ENCODE measurements around the gene PIH1D2. TPM values are rescaled to one million over a fixed set of nuclear protein-coding genes. Genes with fewer than 3 reads are reported as not detected.

Gene PIH1D2
- total RNA-seq, 1 experiment from 2014 or later, result 2.7 TPM

DNA sequence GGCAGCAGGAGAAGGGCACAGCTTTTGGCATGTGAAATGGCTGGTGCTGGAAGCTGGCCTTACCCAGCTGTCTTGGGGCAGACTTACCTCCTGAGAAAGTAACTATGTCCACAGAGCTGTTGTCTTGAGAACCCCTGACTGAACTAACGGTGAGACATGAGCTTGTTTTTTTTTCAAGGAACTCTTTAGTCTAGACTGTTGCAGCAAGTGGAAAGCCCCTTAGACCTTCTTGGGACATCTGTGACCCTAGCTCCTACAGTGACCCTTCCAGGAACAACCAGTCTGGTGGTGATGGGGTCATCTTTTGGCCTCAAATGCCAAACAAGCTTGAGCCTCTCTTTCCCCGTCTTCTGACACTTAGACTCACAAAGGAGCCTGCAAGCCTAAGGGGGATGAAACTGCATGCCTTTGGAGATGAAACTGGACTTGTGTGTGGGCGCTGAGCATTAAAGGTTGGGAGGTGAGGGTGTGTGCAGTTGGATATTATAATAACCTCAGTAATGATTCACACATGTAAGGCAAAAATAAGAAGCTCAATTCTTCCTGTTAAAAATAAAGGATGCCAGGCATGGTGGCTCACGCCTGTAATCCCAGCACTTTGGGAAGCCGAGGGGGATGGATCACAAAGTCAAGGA, 48.3 kb upstream of the PIH1D2 start:
- Histone ChIP-seq H3K4me1 (no peaks in the 10 kb centered on the region), H3K9me3 (no peaks in the 10 kb centered on the region), H3K4me3 (ENCODE audit: low read depth, low read length) (no peak overlapping the region), H3K36me3 (ENCODE audit: control insufficient read depth, insufficient read depth, low read length) (no peaks in the 10 kb centered on the region), H3K27me3 (replicated peaks; ENCODE audit: control insufficient read depth, insufficient read depth, low read length) (no peaks in the 10 kb centered on the region)
- no peaks in the 10 kb centered on the region for H3K9me3 Mint-ChIP-seq (ENCODE audit: unreplicated experiment)
- no peak overlapping the region for H3K27ac Mint-ChIP-seq (ENCODE audit: unreplicated experiment)
- intact Hi-C loops (cut with micrococcal nuclease; ENCODE audit: unreplicated experiment), result no loop called here
- CTCF ChIA-PET, result no interaction called here
- peaks cover 1% of the 10 kb centered on the region for H3K36me3 Mint-ChIP-seq (ENCODE audit: insufficient read depth, unreplicated experiment)
- no peaks in the 10 kb centered on the region for H3K4me1 Mint-ChIP-seq (ENCODE audit: low read depth, unreplicated experiment)
- no TSS peak for BruUV-seq (replicated peaks)
- no peaks in the 10 kb centered on the region for H3K27me3 Mint-ChIP-seq (ENCODE audit: insufficient read depth, unreplicated experiment)
- no peak overlapping the region for H3K4me3 Mint-ChIP-seq (ENCODE audit: unreplicated experiment)
- TF ChIP-seq, protein P1, sequence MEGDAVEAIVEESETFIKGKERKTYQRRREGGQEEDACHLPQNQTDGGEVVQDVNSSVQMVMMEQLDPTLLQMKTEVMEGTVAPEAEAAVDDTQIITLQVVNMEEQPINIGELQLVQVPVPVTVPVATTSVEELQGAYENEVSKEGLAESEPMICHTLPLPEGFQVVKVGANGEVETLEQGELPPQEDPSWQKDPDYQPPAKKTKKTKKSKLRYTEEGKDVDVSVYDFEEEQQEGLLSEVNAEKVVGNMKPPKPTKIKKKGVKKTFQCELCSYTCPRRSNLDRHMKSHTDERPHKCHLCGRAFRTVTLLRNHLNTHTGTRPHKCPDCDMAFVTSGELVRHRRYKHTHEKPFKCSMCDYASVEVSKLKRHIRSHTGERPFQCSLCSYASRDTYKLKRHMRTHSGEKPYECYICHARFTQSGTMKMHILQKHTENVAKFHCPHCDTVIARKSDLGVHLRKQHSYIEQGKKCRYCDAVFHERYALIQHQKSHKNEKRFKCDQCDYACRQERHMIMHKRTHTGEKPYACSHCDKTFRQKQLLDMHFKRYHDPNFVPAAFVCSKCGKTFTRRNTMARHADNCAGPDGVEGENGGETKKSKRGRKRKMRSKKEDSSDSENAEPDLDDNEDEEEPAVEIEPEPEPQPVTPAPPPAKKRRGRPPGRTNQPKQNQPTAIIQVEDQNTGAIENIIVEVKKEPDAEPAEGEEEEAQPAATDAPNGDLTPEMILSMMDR (IDR thresholded peaks at IDR 0.05; ENCODE audit: insufficient read depth in 1 of 2, low read depth in 1 of 2, low read length in 1 of 2, severe bottlenecking in 1 of 2, unreplicated experiment in 1 of 2), result no peak
- DNase-seq, result no peak
- POLR2A ChIA-PET, result interaction anchor here (0.6 kb wide), 1 partner anchor 109 kb away, joined by 6 read pairs; no protein-coding TSS in a partner anchor

DNA sequence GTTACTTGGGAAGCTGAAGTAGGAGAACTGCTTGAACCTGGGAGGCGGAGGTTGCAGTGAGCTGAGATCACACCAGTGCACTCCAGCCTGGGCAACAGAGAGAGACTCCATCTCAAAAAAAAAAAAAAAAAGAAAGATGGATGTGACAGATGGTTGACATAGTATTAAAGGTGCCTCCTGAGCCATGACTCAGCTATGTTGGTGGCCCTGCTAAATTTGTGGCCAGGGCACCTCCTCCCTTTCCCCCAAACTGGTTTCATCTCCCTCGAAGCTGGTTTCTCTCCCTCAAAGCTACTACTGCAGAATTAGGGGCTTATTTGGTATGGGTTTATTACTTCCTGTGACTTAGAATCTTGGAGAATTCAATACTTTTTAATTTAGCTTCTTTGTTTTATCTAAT, 44.4 kb upstream of the PIH1D2 start:
- H3K4me3 Mint-ChIP-seq (ENCODE audit: unreplicated experiment), result no peak overlapping the region
- no peaks in the 10 kb centered on the region for H3K36me3 ChIP-seq (ENCODE audit: control insufficient read depth, insufficient read depth, low read length)
- ChIA-PET CTCF (no interaction called here), POLR2A (interaction anchor here (0.6 kb wide), 1 partner anchor 155 kb away, joined by 3 read pairs; no protein-coding TSS in a partner anchor)
- no peaks in the 10 kb centered on the region for H3K4me1 ChIP-seq
- H3K27ac Mint-ChIP-seq (ENCODE audit: unreplicated experiment), result no peak overlapping the region
- no peaks in the 10 kb centered on the region for H3K27me3 Mint-ChIP-seq (ENCODE audit: insufficient read depth, unreplicated experiment)
- no peak overlapping the region for H3K4me3 ChIP-seq (ENCODE audit: low read depth, low read length)
- H3K36me3 Mint-ChIP-seq (ENCODE audit: insufficient read depth, unreplicated experiment), result no peaks in the 10 kb centered on the region
- intact Hi-C loops (cut with micrococcal nuclease; ENCODE audit: unreplicated experiment), result no loop called here
- no TSS peak for BruUV-seq (replicated peaks)
- no peaks in the 10 kb centered on the region for H3K27me3 ChIP-seq (replicated peaks; ENCODE audit: control insufficient read depth, insufficient read depth, low read length)
- DNase-seq, result no peak
- H3K9me3 ChIP-seq, result no peaks in the 10 kb centered on the region
- no peaks in the 10 kb centered on the region for H3K4me1 Mint-ChIP-seq (ENCODE audit: low read depth, unreplicated experiment)
- TF ChIP-seq, protein P1 (IDR thresholded peaks at IDR 0.05; ENCODE audit: insufficient read depth in 1 of 2, low read depth in 1 of 2, low read length in 1 of 2, severe bottlenecking in 1 of 2, unreplicated experiment in 1 of 2), result no peak
- H3K9me3 Mint-ChIP-seq (ENCODE audit: unreplicated experiment), result no peaks in the 10 kb centered on the region

DNA sequence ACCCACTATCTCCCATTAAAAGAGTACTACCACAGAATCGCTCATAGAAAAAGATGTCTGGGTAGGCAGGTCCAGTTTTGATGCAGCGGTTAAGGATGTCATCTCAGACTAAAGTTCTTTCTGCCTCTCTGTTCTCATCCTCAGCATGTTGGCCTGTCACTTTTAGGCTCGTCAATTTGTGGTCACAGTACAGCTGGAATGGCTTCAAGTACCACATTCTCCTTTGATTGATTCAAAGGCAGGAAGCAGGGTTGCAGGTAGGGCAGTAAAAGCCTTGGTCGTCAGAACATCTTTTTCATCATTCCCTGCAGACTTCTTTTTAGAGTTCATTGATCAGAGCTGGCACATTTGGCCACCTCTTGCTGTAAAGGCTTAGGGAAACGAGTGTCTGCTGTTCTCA, 41.6 kb upstream of the PIH1D2 start:
- Mint-ChIP-seq H3K36me3 (ENCODE audit: insufficient read depth, unreplicated experiment) (no peaks in the 10 kb centered on the region), H3K9me3 (ENCODE audit: unreplicated experiment) (no peaks in the 10 kb centered on the region), H3K27me3 (ENCODE audit: insufficient read depth, unreplicated experiment) (no peaks in the 10 kb centered on the region), H3K4me3 (ENCODE audit: unreplicated experiment) (no peak overlapping the region), H3K4me1 (ENCODE audit: low read depth, unreplicated experiment) (no peaks in the 10 kb centered on the region), H3K27ac (ENCODE audit: unreplicated experiment) (no peak overlapping the region)
- intact Hi-C loops (cut with micrococcal nuclease; ENCODE audit: unreplicated experiment), result no loop called here
- CTCF ChIA-PET, result no interaction called here
- no peak overlapping the region for H3K4me3 ChIP-seq (ENCODE audit: low read depth, low read length)
- no peaks in the 10 kb centered on the region for H3K4me1 ChIP-seq
- H3K27me3 ChIP-seq (replicated peaks; ENCODE audit: control insufficient read depth, insufficient read depth, low read length), result no peaks in the 10 kb centered on the region
- H3K36me3 ChIP-seq (ENCODE audit: control insufficient read depth, insufficient read depth, low read length), result no peaks in the 10 kb centered on the region
- no peak for DNase-seq
- TF ChIP-seq, protein P1 (IDR thresholded peaks at IDR 0.05; ENCODE audit: insufficient read depth in 1 of 2, low read depth in 1 of 2, low read length in 1 of 2, severe bottlenecking in 1 of 2, unreplicated experiment in 1 of 2), result no peak
- no peaks in the 10 kb centered on the region for H3K9me3 ChIP-seq
- POLR2A ChIA-PET, result no interaction called here
- BruUV-seq (replicated peaks), result no TSS peak

Data from Caco-2 (cell line).